K562 (cell line): Measurements from ENCODE around the gene SLC5A2. TPM values are rescaled to one million over a fixed set of nuclear protein-coding genes. Genes with fewer than 3 reads are reported as not detected.

Source experiments
- BDP1 ChIP-seq: IDR thresholded peaks from 3 replicates; pipeline ENCODE4 v1.6.1; 2011; ENCODE audit not compliant: insufficient read length, insufficient read depth
- CBX5 ChIP-seq: IDR thresholded peaks from 2 replicates; pipeline ENCODE4 v1.6.1; 2014; ENCODE audit warnings: low read depth, borderline replicate concordance
- CCNT2 ChIP-seq: IDR thresholded peaks from 2 replicates; pipeline ENCODE4 v1.6.1; 2011; ENCODE audit warnings: borderline replicate concordance, low read depth, mild to moderate bottlenecking, moderate library complexity, mixed read lengths, low read length; ENCODE audit not compliant: insufficient read length; ENCODE audit errors: extremely low read depth
- CXXC5 ChIP-seq: fragments of 250-450 bp; sonication (Bioruptor Pico); IDR thresholded peaks from 2 replicates; pipeline ENCODE4 v1.8.0; 2022; ENCODE audit warnings: inconsistent platforms, mild to moderate bottlenecking, moderate library complexity
- DMBX1 ChIP-seq: fragments of 250-450 bp; sonication (Bioruptor Pico); IDR thresholded peaks from 2 replicates; pipeline ENCODE4 v1.8.0; 2022; ENCODE audit warnings: inconsistent platforms, mild to moderate bottlenecking, moderate library complexity, borderline replicate concordance
- E2F4 ChIP-seq: sonication (generic); formaldehyde crosslinking; IDR thresholded peaks from 2 replicates; pipeline ENCODE4 v1.8.0; 2022; ENCODE audit warnings: mild to moderate bottlenecking, low read depth, missing genetic modification reagents
- FOXK2 ChIP-seq, 2 experiments: fragments of 450-650 bp; IDR thresholded peaks in 1 of 2; conservative IDR thresholded peaks in 1 of 2; 2 replicates each; pipeline ENCODE4 v1.6.1; 2016; ENCODE audit warnings: low read depth in 2 of 2, mild to moderate bottlenecking in 1 of 2
- HMGN3 ChIP-seq: IDR thresholded peaks from 2 replicates; pipeline ENCODE4 v1.6.1; 2011; ENCODE audit warnings: borderline replicate concordance, low read depth, mild to moderate bottlenecking, mixed read lengths, low read length; ENCODE audit not compliant: insufficient read length; ENCODE audit errors: extremely low read depth
- HMGXB4 ChIP-seq: sonication (generic); formaldehyde crosslinking; IDR thresholded peaks from 2 replicates; pipeline ENCODE4 v1.8.1; 2023; ENCODE audit warnings: mild to moderate bottlenecking, missing genetic modification reagents
- HNRNPL ChIP-seq: fragments of 200-400 bp; formaldehyde crosslinking; IDR thresholded peaks from 2 replicates; pipeline ENCODE4 v1.6.1; 2017; ENCODE audit warnings: low read depth, mild to moderate bottlenecking, low read length
- KAT7 ChIP-seq: sonication (generic); formaldehyde crosslinking; IDR thresholded peaks from 2 replicates; pipeline ENCODE4 v1.8.0; 2022; ENCODE audit warnings: missing genetic modification reagents, mild to moderate bottlenecking, borderline replicate concordance
- KDM4B ChIP-seq, 2 experiments: fragments of 450-650 bp in 1 of 2; sonication (generic) in 1 of 2; IDR thresholded peaks; 2 replicates each; pipeline ENCODE4 v1.6.1; 2016 to 2017; ENCODE audit warnings: borderline replicate concordance in 2 of 2, antibody characterized with exemption in 1 of 2, low read depth in 1 of 2, mild to moderate bottlenecking in 1 of 2
- MEF2D ChIP-seq: conservative IDR thresholded peaks from 2 replicates; pipeline ENCODE4 v1.6.1; 2016; ENCODE audit warnings: low read depth, missing genetic modification characterization, missing compliant biosample characterization
- NONO ChIP-seq, 2 experiments: fragments of 200-400 bp in 1 of 2; fragments of 450-650 bp in 1 of 2; formaldehyde crosslinking in 1 of 2; IDR thresholded peaks; 2 replicates each; pipeline ENCODE4 v1.6.1; 2017; ENCODE audit warnings: low read depth in 2 of 2, mild to moderate bottlenecking in 2 of 2, moderate library complexity in 2 of 2, low read length in 1 of 2
- SMARCC2 ChIP-seq: fragments of 450-650 bp; IDR thresholded peaks from 2 replicates; pipeline ENCODE4 v1.6.1; 2017; ENCODE audit warnings: antibody characterized with exemption, moderate library complexity, mild to moderate bottlenecking, low read depth
- TCF3 ChIP-seq: sonication (generic); formaldehyde crosslinking; IDR thresholded peaks from 2 replicates; pipeline ENCODE4 v1.4.0; 2020; ENCODE audit warnings: mild to moderate bottlenecking, missing genetic modification reagents
- XRCC4 ChIP-seq: IDR thresholded peaks from one replicate; pipeline ENCODE4 v1.6.1; 2011; ENCODE audit not compliant: insufficient read depth, insufficient read length; ENCODE audit errors: extremely low read depth
- ZBTB7A ChIP-seq: IDR thresholded peaks from 2 replicates; pipeline ENCODE4 v1.6.1; 2011; ENCODE audit warnings: low read depth, mild to moderate bottlenecking, low read length, moderate library complexity, borderline replicate concordance; ENCODE audit not compliant: control insufficient read depth
- ZNF175 ChIP-seq: fragments of 200-800 bp; sonication (Bioruptor generic); IDR thresholded peaks from 2 replicates; pipeline ENCODE4 v1.6.1; 2016; ENCODE audit warnings: low read depth, mild to moderate bottlenecking, missing genetic modification characterization, missing compliant biosample characterization
- polyA plus RNA-seq, 8 experiments: library from polyadenylated mRNA; depleted of rRNA in 4 of 8; stranded (reverse) in 5 of 8; unstranded in 3 of 8; fragments of >200 nt; fragmentation: Nextera tagmentation in 2 of 8; fragmentation: Illumina TruSeq in 1 of 8; extraction: Ambion mirVana in 2 of 8; extraction: Trizol in 1 of 8; gene quantifications; 2 replicates each; pipeline versions ENCODE4 v1.2.1 to v1.2.3, GENCODE V29; 2011 to 2014; ENCODE audit warnings: inconsistent platforms in 1 of 8, missing spikeins in 1 of 8
- total RNA-seq, 7 experiments: library from RNA; depleted of rRNA in 6 of 7; stranded (reverse); fragments of >200 nt in 6 of 7; fragmentation: Illumina TruSeq in 2 of 7; extraction: Trizol in 2 of 7; gene quantifications; 2 replicates each; pipeline versions ENCODE4 v1.2.1 to v1.2.3, GENCODE V29; 2011 to 2021; ENCODE audit warnings: low replicate concordance in 1 of 7
- TF ChIP-seq, protein P1 (sequence below): fragments of 250-450 bp; sonication (Bioruptor Pico); IDR thresholded peaks from 2 replicates; pipeline ENCODE4 v1.5.0; 2020; ENCODE audit warnings: mild to moderate bottlenecking

SLC5A2 gene
- total and polyA plus RNA-seq, 9 of the 15 experiments (the other 6 are each of a cell fraction or from before 2014, with no cell fraction given): 0.07 to 2.7 (median 2.2) TPM; not detected in 6

DNA sequence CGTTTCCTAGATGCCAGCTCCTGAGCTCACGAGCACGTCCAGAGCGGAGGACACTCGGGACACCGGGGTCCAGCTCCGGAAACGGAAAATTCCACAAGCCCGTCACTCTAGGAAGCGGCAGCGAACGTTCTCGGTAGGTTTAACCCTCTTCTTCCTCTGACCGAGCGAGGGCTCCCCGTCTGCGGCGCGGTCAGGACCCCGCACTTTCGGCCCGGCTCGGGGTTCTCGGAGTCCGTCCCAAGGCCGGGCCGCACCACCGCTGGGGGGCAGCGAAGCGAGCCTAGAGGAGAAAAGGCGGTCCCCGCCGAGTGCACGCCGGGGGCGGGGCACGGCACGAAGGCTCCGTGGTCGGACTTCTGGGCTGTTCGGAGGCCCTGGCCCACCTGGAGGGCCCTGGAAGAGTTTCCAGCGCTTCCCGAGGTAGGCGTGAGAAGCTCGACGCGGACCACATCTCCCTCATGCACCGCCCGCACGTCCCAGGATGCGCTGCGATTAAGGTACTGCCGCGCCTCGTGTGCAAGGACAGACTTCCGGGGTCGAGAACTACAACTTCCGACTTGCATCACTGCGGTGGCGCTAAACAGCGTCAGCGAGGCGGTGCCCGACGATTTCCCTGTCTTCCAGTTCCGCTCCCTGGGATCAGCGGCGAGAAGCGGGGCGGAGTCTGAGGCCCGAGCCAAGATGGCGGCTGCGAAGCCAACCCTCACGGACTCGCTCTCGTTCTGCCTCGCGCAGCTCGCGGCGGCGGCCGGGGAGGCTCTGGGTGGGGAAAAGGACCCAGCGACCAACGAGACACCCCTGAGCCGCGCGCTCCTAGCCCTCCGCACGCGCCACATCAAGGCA lies 23.9 kb upstream of the SLC5A2 start, which contains the start of gene ARMC5 (continued):
- TF ChIP-seq HMGXB4 (CRISPR knock-in tag) (peak; percentile 90), HMGN3 (peak; percentile 40), TCF3 (CRISPR knock-in tag) (peak; percentile 36), CXXC5 (CRISPR knock-in tag) (peak; percentile 90), MEF2D (tag) (no peak), KAT7 (CRISPR knock-in tag) (peak; percentile 75; the same call in 1 of the 2 replicates), NONO (IDR thresholded peaks at IDR 0.05; ENCODE audit: low read depth in 2 of 2, low read length in 1 of 2) (peak; percentile 32 to 38; a peak in 2 of 4 replicates), CBX5 (no peak), CCNT2 (peak; percentile 61), BDP1 (no peak), DMBX1 (CRISPR knock-in tag) (no peak), E2F4 (CRISPR knock-in tag) (no peak), ZBTB7A (peak; percentile 58), XRCC4 (no peak), FOXK2 (conservative IDR thresholded peaks at IDR 0.05 in 1 of 2, IDR thresholded peaks at IDR 0.05 in 1 of 2; ENCODE audit: low read depth in 2 of 2) (peak; percentile 48 to 52; a peak in 3 of 4 replicates), KDM4B (IDR thresholded peaks at IDR 0.05; ENCODE audit: borderline replicate concordance in 2 of 2, low read depth in 1 of 2) (no peak), SMARCC2 (peak; percentile 57; the same call in 1 of the 2 replicates), ZNF175 (CRISPR knock-in tag) (no peak), HNRNPL (no peak; the same call in 1 of the 2 replicates)
- TF ChIP-seq, protein P1, sequence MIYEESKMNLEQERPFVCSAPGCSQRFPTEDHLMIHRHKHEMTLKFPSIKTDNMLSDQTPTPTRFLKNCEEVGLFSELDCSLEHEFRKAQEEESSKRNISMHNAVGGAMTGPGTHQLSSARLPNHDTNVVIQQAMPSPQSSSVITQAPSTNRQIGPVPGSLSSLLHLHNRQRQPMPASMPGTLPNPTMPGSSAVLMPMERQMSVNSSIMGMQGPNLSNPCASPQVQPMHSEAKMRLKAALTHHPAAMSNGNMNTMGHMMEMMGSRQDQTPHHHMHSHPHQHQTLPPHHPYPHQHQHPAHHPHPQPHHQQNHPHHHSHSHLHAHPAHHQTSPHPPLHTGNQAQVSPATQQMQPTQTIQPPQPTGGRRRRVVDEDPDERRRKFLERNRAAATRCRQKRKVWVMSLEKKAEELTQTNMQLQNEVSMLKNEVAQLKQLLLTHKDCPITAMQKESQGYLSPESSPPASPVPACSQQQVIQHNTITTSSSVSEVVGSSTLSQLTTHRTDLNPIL (CRISPR knock-in tag): no peak
